MCF 10A (cell line): ENCODE measurements around the gene CELF4. TPM values are rescaled to one million over a fixed set of nuclear protein-coding genes. Genes with fewer than 3 reads are reported as not detected.

Source experiments
- BruUV-seq: library from RNA; stranded (reverse); fragments of 400-500 nt; replicated peaks from 2 replicates; lab custom pipeline; 2021; lab: Mats Ljungman, UMichigan
- CTCF ChIA-PET: fragments of 300-600 bp; sonication (Branson Sonifier 250); formaldehyde crosslinking; extraction: SDS; loops from one replicate; lab custom pipeline; 2021; ENCODE audit warnings: antibody characterized with exemption, inconsistent platforms; lab: Yijun Ruan, JAX
- POLR2A ChIA-PET: fragments of 300-600, 350-650 bp; sonication (Branson Sonifier 250); formaldehyde crosslinking; extraction: SDS; loops from one replicate; lab custom pipeline; 2020; ENCODE audit warnings: antibody characterized with exemption, inconsistent platforms; lab: Yijun Ruan, JAX
- DNase-seq: peaks from one replicate; pipeline ENCODE4 v3.0.0-alpha.2; 2018; ENCODE audit not compliant: unreplicated experiment
- H3K27ac Mint-ChIP-seq: one replicate; pipeline ENCODE4 v1.8.0; 2022; ENCODE audit warnings: mild to moderate bottlenecking, low read depth, mixed read lengths; ENCODE audit not compliant: unreplicated experiment
- H3K27me3 Mint-ChIP-seq: one replicate; pipeline ENCODE4 v1.8.0; 2022; ENCODE audit warnings: mixed read lengths; ENCODE audit not compliant: insufficient read depth, unreplicated experiment
- H3K36me3 Mint-ChIP-seq: one replicate; pipeline ENCODE4 v1.8.0; 2022; ENCODE audit warnings: mild to moderate bottlenecking, moderate library complexity, mixed read lengths; ENCODE audit not compliant: insufficient read depth, unreplicated experiment
- H3K4me1 Mint-ChIP-seq: one replicate; pipeline ENCODE4 v1.8.0; 2022; ENCODE audit warnings: mixed read lengths; ENCODE audit not compliant: insufficient read depth, unreplicated experiment
- H3K4me3 Mint-ChIP-seq: one replicate; pipeline ENCODE4 v1.8.0; 2022; ENCODE audit warnings: mild to moderate bottlenecking, moderate library complexity, mixed read lengths; ENCODE audit not compliant: unreplicated experiment
- H3K9me3 Mint-ChIP-seq: one replicate; pipeline ENCODE4 v1.8.0; 2022; ENCODE audit warnings: mixed read lengths; ENCODE audit not compliant: unreplicated experiment
- CTCF ChIP-seq: fragments of 200-600 bp; IDR thresholded peaks from one replicate; pipeline ENCODE4 v1.8.0; 2022; ENCODE audit warnings: antibody characterized with exemption, mild to moderate bottlenecking; ENCODE audit not compliant: unreplicated experiment
- intact Hi-C: fragments of 100-400 bp; cut with micrococcal nuclease; formaldehyde crosslinking; loops from 2 replicates; pipeline ENCODE4 v1.14.1; 2022
- total RNA-seq: library from RNA; stranded (reverse); gene quantifications from 2 replicates; pipeline ENCODE4 v1.2.3, GENCODE V29; 2022

The CELF4 gene
- total RNA-seq, 1 experiment from 2014 or later: not detected

- Mint-ChIP-seq H3K27ac (no peak overlapping the region), H3K36me3 (peaks cover 5% of the 10 kb centered on the region), H3K4me3 (no peak overlapping the region), H3K4me1 (peaks cover 12% of the 10 kb centered on the region), H3K27me3 (peaks cover 46% of the 10 kb centered on the region), H3K9me3 (no peaks in the 10 kb centered on the region)
- no peak for TF ChIP-seq CTCF
- intact Hi-C loops: no loop called here
- POLR2A ChIA-PET: no interaction called here
- BruUV-seq: no TSS peak
- no peak for DNase-seq
- CTCF ChIA-PET: interaction anchor here (0.7 kb wide), 1 partner anchor 1033 kb away, joined by 4 read pairs; no protein-coding TSS in a partner anchor
These were observed 3.1 kb upstream of the CELF4 start for GRCh38 chr18:37568671-37569070.

DNA sequence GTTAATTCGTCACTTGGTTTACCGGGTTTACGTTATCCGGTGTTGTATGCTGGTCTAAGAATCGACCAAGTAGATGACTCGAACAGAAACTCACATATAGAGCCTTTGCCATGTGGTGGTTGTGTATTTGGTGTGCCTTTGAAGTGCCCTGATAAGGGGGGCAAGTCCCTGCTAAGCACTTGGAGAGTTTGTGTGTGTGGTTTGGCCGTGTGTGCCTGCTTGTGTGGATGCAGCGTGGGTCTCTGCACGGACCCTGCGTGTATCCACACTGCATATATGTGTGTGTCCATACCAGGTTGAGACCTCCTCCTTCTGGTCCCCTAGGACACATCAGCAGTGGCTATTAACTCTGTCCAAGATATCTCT is 2.4 kb upstream of the CELF4 start:
- Mint-ChIP-seq H3K36me3 (peaks cover 5% of the 10 kb centered on the region), H3K27me3 (peaks cover 53% of the 10 kb centered on the region), H3K9me3 (no peaks in the 10 kb centered on the region), H3K27ac (no peak overlapping the region), H3K4me3 (no peak overlapping the region), H3K4me1 (peaks cover 12% of the 10 kb centered on the region)
- ChIA-PET CTCF (interaction anchor here (1.0 kb wide), 1 partner anchor 11 kb away, joined by 3 read pairs; no protein-coding TSS in a partner anchor), POLR2A (no interaction called here)
- TF ChIP-seq CTCF: no peak
- BruUV-seq: no TSS peak
- intact Hi-C loops: no loop called here
- DNase-seq: no peak

DNA sequence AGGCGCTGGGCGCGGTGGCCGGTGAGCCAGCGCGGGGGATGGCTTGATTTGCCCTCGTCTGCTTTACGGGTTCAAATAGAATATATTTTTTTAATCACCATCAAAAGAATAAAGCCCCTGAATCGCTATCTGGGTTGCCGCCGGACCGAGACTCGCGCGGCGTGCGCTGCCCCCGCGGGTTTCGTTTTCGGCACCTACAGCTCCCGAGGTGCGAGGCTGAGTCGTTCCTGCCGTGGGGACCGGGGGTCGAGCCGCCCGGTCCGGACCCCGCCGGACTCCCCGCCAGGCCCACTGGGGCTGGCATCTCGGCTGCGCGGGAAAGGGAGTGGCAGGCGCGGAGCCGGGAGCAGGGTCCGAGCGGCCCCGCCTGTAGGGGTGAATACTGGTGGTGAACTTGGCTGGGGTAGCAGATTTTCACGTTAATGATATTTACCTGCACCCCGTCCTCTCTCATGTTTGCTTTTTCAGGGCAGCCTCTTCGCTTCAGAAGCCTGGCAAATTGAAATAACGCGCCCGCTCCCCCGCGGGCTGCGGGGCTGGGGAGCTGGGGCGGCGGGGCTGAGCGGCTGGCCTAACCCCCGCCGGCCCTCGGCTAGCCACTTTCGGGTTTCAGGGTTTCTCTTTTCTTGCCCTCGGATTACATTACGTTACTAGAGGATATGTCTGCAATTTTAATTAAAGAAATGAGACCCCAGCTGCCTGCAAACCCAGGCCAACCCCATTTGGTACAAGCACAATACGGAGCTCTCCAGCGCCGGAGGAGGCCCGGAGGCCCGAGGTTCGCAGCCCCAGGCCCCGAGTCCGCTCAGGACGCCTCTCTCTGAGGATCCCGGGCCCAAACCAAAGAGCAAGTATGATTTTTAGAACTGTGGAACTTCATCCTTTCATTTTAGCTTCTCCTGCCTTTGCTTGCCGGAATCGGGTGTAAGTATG is 1.7 kb upstream of the CELF4 start:
- intact Hi-C loops: no loop called here
- no peak overlapping the region for H3K27ac Mint-ChIP-seq
- BruUV-seq: no TSS peak
- H3K27me3 Mint-ChIP-seq: peaks cover 59% of the 10 kb centered on the region
- no peak for TF ChIP-seq CTCF
- H3K4me3 Mint-ChIP-seq: no peak overlapping the region
- CTCF ChIA-PET: interaction anchor here (1.0 to 1.2 kb wide), 2 partner anchors 11 to 12 kb away, joined by 3 read pairs; no protein-coding TSS in a partner anchor
- H3K9me3 Mint-ChIP-seq: no peaks in the 10 kb centered on the region
- no peak for DNase-seq
- H3K4me1 Mint-ChIP-seq: peaks cover 12% of the 10 kb centered on the region
- POLR2A ChIA-PET: interaction anchor here (1.0 kb wide), 1 partner anchor 25 kb away, joined by 3 read pairs; no protein-coding TSS in a partner anchor
- H3K36me3 Mint-ChIP-seq: peaks cover 5% of the 10 kb centered on the region

DNA sequence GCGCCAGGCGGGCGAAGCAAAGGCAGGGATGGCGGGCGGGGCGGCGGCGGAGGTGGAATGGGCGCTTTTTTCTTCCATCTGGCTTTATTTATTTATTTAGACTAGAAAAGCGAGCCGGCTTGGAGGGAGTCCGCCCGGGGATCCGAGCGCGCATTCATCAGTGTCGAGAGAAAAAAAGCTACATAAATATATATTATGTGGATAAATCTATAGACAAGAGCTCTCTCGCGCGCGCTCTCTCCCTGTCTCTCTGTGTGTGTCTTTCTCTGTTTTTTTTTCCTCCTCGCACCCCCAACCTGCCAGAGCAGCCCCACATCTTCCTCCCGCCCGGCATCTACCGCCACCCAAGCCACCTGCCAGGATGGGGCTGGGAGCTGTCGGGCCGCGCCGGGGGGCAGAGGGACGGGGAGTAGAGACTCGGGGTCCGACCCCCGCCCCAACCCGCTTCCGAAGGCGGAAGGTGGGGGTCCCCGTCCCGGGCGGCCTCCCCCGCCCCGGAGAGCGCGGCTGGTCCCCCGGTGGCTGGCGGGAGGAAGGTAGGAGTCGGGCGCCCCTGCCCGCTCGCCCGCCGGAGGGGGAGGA is 972 bp upstream of the CELF4 start:
- Mint-ChIP-seq H3K4me3 (peak overlapping the region; percentile 86), H3K36me3 (peaks cover 5% of the 10 kb centered on the region), H3K27me3 (peaks cover 67% of the 10 kb centered on the region), H3K9me3 (no peaks in the 10 kb centered on the region), H3K4me1 (peaks cover 12% of the 10 kb centered on the region), H3K27ac (peak overlapping the region; percentile 98)
- POLR2A ChIA-PET: interaction anchor here (1.0 kb wide), 1 partner anchor 26 kb away, joined by 3 read pairs; no protein-coding TSS in a partner anchor
- no peak for DNase-seq
- BruUV-seq: no TSS peak
- no peak for TF ChIP-seq CTCF
- intact Hi-C loops: no loop called here
- CTCF ChIA-PET: interaction anchor here (1.2 kb wide), 1 partner anchor 12 kb away, joined by 3 read pairs; no protein-coding TSS in a partner anchor
